Activated CD4-positive, alpha-beta memory T cell treated with anti-CD3 and anti-CD28 coated beads, Interleukin-2, amount 10 ng/mL, durations not matched to agents 7 days and 5 days (primary cell): Measurements from ENCODE around the gene PHF21A. TPM values are rescaled to one million over a fixed set of nuclear protein-coding genes. Genes with fewer than 3 reads are reported as not detected.

Experiments used
- CTCF ChIA-PET: fragments of 350-600 bp; sonication (Branson Sonifier 250); formaldehyde crosslinking; loops from one replicate; lab custom pipeline; 2021; ENCODE audit warnings: antibody characterized with exemption, inconsistent platforms; lab: Charles Lee
- POLR2A ChIA-PET: fragments of 350-600 bp; sonication (Branson Sonifier 250); formaldehyde crosslinking; loops from one replicate; lab custom pipeline; 2021; ENCODE audit warnings: antibody characterized with exemption; lab: Charles Lee
- DNase-seq: peaks from one replicate; pipeline ENCODE4 v3.0.0-alpha.2; 2020
- H3K27ac Mint-ChIP-seq: one replicate; pipeline ENCODE4 v1.8.0; 2021; ENCODE audit warnings: mild to moderate bottlenecking, mixed read lengths
- H3K27me3 Mint-ChIP-seq: one replicate; pipeline ENCODE4 v1.8.0; 2021; ENCODE audit warnings: mixed read lengths
- H3K36me3 Mint-ChIP-seq: one replicate; pipeline ENCODE4 v1.8.0; 2021; ENCODE audit warnings: low read depth, mixed read lengths
- H3K4me1 Mint-ChIP-seq: one replicate; pipeline ENCODE4 v1.8.0; 2021; ENCODE audit warnings: mixed read lengths
- H3K4me3 Mint-ChIP-seq: one replicate; pipeline ENCODE4 v1.8.0; 2021; ENCODE audit warnings: mild to moderate bottlenecking, mixed read lengths
- H3K9me3 Mint-ChIP-seq: one replicate; pipeline ENCODE4 v1.8.0; 2021; ENCODE audit warnings: mixed read lengths
- total RNA-seq, 2 experiments: library from RNA; stranded (reverse); gene quantifications; one replicate each; pipeline ENCODE4 v1.2.3, GENCODE V29; 2021

Gene PHF21A
- total RNA-seq, 2 experiments from 2014 or later, result 52.6 to 56.9 TPM

- Mint-ChIP-seq H3K9me3 (no peaks in the 10 kb centered on the region), H3K27me3 (no peaks in the 10 kb centered on the region), H3K27ac (no peak overlapping the region), H3K36me3 (no peaks in the 10 kb centered on the region), H3K4me3 (no peak overlapping the region), H3K4me1 (peaks cover 2% of the 10 kb centered on the region)
- ChIA-PET CTCF (no interaction called here), POLR2A (no interaction called here)
- no peak for DNase-seq
These were observed 111.6 kb downstream of the PHF21A start for GRCh38 chr11:46009647-46010046.

GRCh38 chr11:46006418-46007070 is 114.7 kb downstream of the PHF21A start:
- Mint-ChIP-seq H3K36me3 (no peaks in the 10 kb centered on the region), H3K4me1 (peaks cover 2% of the 10 kb centered on the region), H3K4me3 (no peak overlapping the region), H3K27me3 (no peaks in the 10 kb centered on the region), H3K27ac (no peak overlapping the region), H3K9me3 (no peaks in the 10 kb centered on the region)
- CTCF ChIA-PET, result interaction anchor here (0.6 to 2.7 kb wide), 33 partner anchors 9 to 244 kb away, joined by 3 to 44 read pairs (median 4); partner anchors contain the start of genes CRY2, PEX16 and SLC35C1
- POLR2A ChIA-PET, result interaction anchor here (1.1 kb wide), 1 partner anchor 160 kb away, joined by 3 read pairs; no protein-coding TSS in a partner anchor
- DNase-seq, result no peak

- no peak overlapping the region for H3K4me3 Mint-ChIP-seq
- no peak overlapping the region for H3K27ac Mint-ChIP-seq
- ChIA-PET CTCF (interaction anchor here (0.8 to 2.8 kb wide), 5 partner anchors 8 to 232 kb away, joined by 3 to 14 read pairs (median 5); no protein-coding TSS in a partner anchor), POLR2A (interaction anchor here (0.6 kb wide), 1 partner anchor 13 kb away, joined by 3 read pairs; no protein-coding TSS in a partner anchor)
- H3K4me1 Mint-ChIP-seq, result peaks cover 2% of the 10 kb centered on the region
- H3K9me3 Mint-ChIP-seq, result no peaks in the 10 kb centered on the region
- no peaks in the 10 kb centered on the region for H3K36me3 Mint-ChIP-seq
- no peak for DNase-seq
- no peaks in the 10 kb centered on the region for H3K27me3 Mint-ChIP-seq
These were observed 117.7 kb downstream of the PHF21A start for GRCh38 chr11:46003572-46003971.

GRCh38 chr11:46002189-46002588 is 119.1 kb downstream of the PHF21A start:
- no peaks in the 10 kb centered on the region for H3K36me3 Mint-ChIP-seq
- H3K27ac Mint-ChIP-seq, result no peak overlapping the region
- POLR2A ChIA-PET, result no interaction called here
- DNase-seq, result no peak
- no peaks in the 10 kb centered on the region for H3K27me3 Mint-ChIP-seq
- CTCF ChIA-PET, result interaction anchor here (0.6 to 3.1 kb wide), 4 partner anchors 36 to 903 kb away, joined by 3 to 14 read pairs (median 8); no protein-coding TSS in a partner anchor
- H3K4me3 Mint-ChIP-seq, result no peak overlapping the region
- H3K4me1 Mint-ChIP-seq, result peaks cover 2% of the 10 kb centered on the region
- no peaks in the 10 kb centered on the region for H3K9me3 Mint-ChIP-seq

GRCh38 chr11:46001448-46001914 is 119.8 kb downstream of the PHF21A start:
- H3K9me3 Mint-ChIP-seq, result no peaks in the 10 kb centered on the region

GRCh38 chr11:45997599-45997998 is 123.7 kb downstream of the PHF21A start:
- H3K27me3 Mint-ChIP-seq, result no peaks in the 10 kb centered on the region
- H3K36me3 Mint-ChIP-seq, result no peaks in the 10 kb centered on the region
- no peak overlapping the region for H3K4me3 Mint-ChIP-seq
- H3K9me3 Mint-ChIP-seq, result no peaks in the 10 kb centered on the region
- DNase-seq, result no peak
- POLR2A ChIA-PET, result no interaction called here
- CTCF ChIA-PET, result no interaction called here
- H3K27ac Mint-ChIP-seq, result no peak overlapping the region
- no peaks in the 10 kb centered on the region for H3K4me1 Mint-ChIP-seq

More at GRCh38 chr11:46001448-46001914, 119.8 kb downstream of the PHF21A start:
- no peak overlapping the region for H3K4me3 Mint-ChIP-seq
- peaks cover 2% of the 10 kb centered on the region for H3K4me1 Mint-ChIP-seq
- no peaks in the 10 kb centered on the region for H3K27me3 Mint-ChIP-seq
- H3K36me3 Mint-ChIP-seq, result no peaks in the 10 kb centered on the region
- POLR2A ChIA-PET, result no interaction called here
- DNase-seq, result no peak
- CTCF ChIA-PET, result interaction anchor here (1.7 to 3.1 kb wide), 2 partner anchors 36 to 230 kb away, joined by 5 to 10 read pairs; no protein-coding TSS in a partner anchor
- no peak overlapping the region for H3K27ac Mint-ChIP-seq

GRCh38 chr11:45995342-45995734 is 125.9 kb downstream of the PHF21A start:
- Mint-ChIP-seq H3K36me3 (no peaks in the 10 kb centered on the region), H3K27me3 (no peaks in the 10 kb centered on the region), H3K4me1 (no peaks in the 10 kb centered on the region), H3K9me3 (no peaks in the 10 kb centered on the region), H3K27ac (no peak overlapping the region), H3K4me3 (no peak overlapping the region)
- ChIA-PET POLR2A (no interaction called here), CTCF (interaction anchor here (0.6 to 1.1 kb wide), 3 partner anchors 11 to 123 kb away, joined by 3 to 8 read pairs (median 3); no protein-coding TSS in a partner anchor)
- DNase-seq, result no peak

GRCh38 chr11:45994371-45995341 is 126.6 kb downstream of the PHF21A start:
- H3K36me3 Mint-ChIP-seq, result no peaks in the 10 kb centered on the region
- no peaks in the 10 kb centered on the region for H3K4me1 Mint-ChIP-seq
- H3K27ac Mint-ChIP-seq, result no peak overlapping the region
- POLR2A ChIA-PET, result no interaction called here
- no peaks in the 10 kb centered on the region for H3K27me3 Mint-ChIP-seq
- no peak overlapping the region for H3K4me3 Mint-ChIP-seq
- CTCF ChIA-PET, result interaction anchor here (0.6 to 1.1 kb wide), 3 partner anchors 12 to 124 kb away, joined by 3 to 8 read pairs (median 3); no protein-coding TSS in a partner anchor
- DNase-seq, result no peak
- no peaks in the 10 kb centered on the region for H3K9me3 Mint-ChIP-seq

GRCh38 chr11:45993531-45994001 is 127.7 kb downstream of the PHF21A start:
- POLR2A ChIA-PET, result interaction anchor here (0.6 kb wide), 1 partner anchor 126 kb away, joined by 4 read pairs; no protein-coding TSS in a partner anchor
- H3K36me3 Mint-ChIP-seq, result no peaks in the 10 kb centered on the region
- H3K4me3 Mint-ChIP-seq, result no peak overlapping the region
- no peaks in the 10 kb centered on the region for H3K27me3 Mint-ChIP-seq
- no peaks in the 10 kb centered on the region for H3K4me1 Mint-ChIP-seq
- DNase-seq, result no peak
- no peak overlapping the region for H3K27ac Mint-ChIP-seq
- CTCF ChIA-PET, result interaction anchor here (0.7 to 1.7 kb wide), 2 partner anchors 13 to 29 kb away, joined by 3 to 6 read pairs; no protein-coding TSS in a partner anchor
- H3K9me3 Mint-ChIP-seq, result no peaks in the 10 kb centered on the region

GRCh38 chr11:45988921-45989320 is 132.3 kb downstream of the PHF21A start:
- CTCF ChIA-PET, result no interaction called here
- H3K27me3 Mint-ChIP-seq, result no peaks in the 10 kb centered on the region
- peaks cover 6% of the 10 kb centered on the region for H3K4me1 Mint-ChIP-seq
- DNase-seq, result no peak
- H3K9me3 Mint-ChIP-seq, result no peaks in the 10 kb centered on the region
- no peak overlapping the region for H3K4me3 Mint-ChIP-seq
- no peak overlapping the region for H3K27ac Mint-ChIP-seq
- POLR2A ChIA-PET, result interaction anchor here (1.1 kb wide), 1 partner anchor 9 kb away, joined by 3 read pairs; no protein-coding TSS in a partner anchor
- H3K36me3 Mint-ChIP-seq, result no peaks in the 10 kb centered on the region

GRCh38 chr11:45985212-45985611 is 136.0 kb downstream of the PHF21A start:
- Mint-ChIP-seq H3K9me3 (no peaks in the 10 kb centered on the region), H3K27ac (no peak overlapping the region), H3K27me3 (no peaks in the 10 kb centered on the region), H3K4me3 (no peak overlapping the region), H3K4me1 (peaks cover 13% of the 10 kb centered on the region), H3K36me3 (no peaks in the 10 kb centered on the region)
- DNase-seq, result no peak
- ChIA-PET CTCF (no interaction called here), POLR2A (no interaction called here)

- Mint-ChIP-seq H3K27ac (no peak overlapping the region), H3K4me3 (no peak overlapping the region), H3K36me3 (peaks cover 7% of the 10 kb centered on the region), H3K27me3 (no peaks in the 10 kb centered on the region), H3K9me3 (no peaks in the 10 kb centered on the region), H3K4me1 (peaks cover 13% of the 10 kb centered on the region)
- no peak for DNase-seq
- CTCF ChIA-PET, result interaction anchor here (3.5 kb wide), 1 partner anchor 19 kb away, joined by 18 read pairs; no protein-coding TSS in a partner anchor
- POLR2A ChIA-PET, result no interaction called here
These were observed 137.1 kb downstream of the PHF21A start for GRCh38 chr11:45984192-45984591.
